HG03460 (cell line): ENCODE measurements around the gene CCDC34.
"Not testable (repeated sequence)": the region's sequence is repeated elsewhere in the genome, so short reads cannot be mapped to it uniquely, and the experiment has no call there.

ENCODE experiments used
- ATAC-seq: cut with Tn5 transposase; IDR thresholded peaks from one replicate; pipeline ENCODE4 v1.9.1; 2021; ENCODE audit not compliant: unreplicated experiment

Gene CCDC34

DNA sequence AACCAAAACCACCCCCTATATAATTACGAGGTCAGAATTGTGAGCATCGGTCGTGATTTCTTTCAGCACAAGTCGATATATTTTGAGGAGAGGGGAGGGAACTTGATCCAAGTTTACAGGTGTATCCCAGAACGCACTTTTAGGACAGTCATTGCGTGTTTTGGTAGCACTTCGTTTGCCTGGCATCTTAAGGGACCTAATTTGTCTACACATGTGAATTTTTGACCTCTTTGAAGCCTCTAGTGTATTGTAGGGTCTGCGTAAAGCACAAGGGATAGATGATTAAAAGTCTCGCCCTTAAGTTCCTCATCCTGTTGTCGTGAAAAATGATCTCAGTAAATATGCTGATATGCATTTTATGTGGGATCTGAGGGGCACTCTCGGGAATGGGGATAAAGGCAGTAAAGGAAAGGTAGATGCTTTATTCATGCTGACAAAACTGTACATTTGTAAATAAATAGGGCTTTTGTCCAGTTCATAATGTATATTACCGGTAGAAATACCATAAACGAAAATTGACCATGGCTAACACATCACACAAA lies 632 bp upstream of the CCDC34 start:
- no peak for ATAC-seq

DNA sequence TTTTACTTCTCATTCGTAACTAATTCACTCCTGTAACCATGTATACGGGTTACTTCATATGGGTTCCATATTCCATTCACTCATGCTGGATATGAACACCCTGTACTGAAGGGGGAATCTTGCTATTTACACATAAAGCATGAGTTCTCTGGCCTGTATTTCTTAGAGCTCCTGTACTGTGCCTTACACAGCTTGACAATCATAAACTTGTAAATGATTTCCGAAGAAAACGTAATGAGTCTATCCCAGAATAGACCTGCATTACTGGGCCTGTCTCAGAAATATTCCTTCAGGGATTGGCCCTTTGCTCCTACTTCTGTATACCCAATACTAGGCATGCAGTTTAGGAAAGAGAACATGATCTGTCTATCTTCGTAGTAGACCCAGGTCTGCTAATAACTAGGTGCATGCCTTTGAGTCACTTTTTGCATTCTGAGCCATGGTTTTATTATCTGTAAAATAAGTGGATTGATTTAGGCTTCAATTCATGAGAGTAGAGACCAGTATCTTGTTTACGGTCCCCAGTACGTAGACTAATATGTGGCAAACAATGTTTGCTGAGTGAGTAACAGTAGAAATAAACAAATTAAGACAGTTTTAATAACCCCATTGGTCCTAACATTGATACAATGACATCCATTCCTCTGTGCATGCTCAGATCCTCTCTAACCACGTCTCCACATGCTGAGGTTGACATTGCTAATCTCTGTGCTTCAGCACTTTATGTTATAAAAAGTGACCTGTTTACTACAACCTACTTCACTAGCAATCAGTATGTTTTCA lies 1.2 kb downstream of the CCDC34 start:
- no peak for ATAC-seq

DNA sequence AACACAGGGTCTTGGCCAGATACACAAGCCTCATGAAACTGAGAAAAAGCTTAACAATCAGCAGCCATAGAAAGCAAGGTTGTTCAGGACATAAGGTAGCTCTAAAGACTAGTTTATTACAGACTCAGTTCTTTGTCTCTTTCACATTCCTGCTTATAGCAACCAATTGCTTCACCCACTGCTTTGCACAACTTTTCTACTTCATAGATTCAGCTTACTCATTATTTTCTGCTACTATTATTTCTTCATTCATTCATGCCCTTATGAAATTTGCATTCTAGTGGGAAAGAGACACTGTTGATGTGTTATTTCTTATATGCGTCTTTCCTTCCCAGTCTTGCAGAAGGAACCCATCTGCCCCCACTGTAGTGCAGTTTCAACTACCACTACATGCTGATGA lies 4.7 kb downstream of the CCDC34 start:
- no peak for ATAC-seq

DNA sequence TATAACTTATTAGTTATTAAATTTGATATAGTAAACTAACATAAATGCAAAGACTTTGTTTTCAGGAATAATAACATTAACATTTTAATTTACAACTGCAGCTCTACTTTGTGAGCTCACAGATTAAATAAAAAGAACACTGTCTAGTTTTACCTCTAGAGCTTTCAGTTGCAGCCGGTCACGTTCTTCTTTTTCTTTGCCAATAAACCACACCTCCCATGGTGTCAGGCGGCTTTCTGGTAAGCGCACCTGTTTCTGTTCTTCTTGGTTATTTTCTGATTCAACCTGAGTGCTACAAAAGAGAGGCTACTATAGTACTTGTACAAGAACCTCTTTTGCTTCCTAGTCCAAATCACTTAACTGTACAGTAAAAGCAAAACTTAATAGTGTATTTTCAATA lies 5.8 kb downstream of the CCDC34 start:
- ATAC-seq, result no peak

DNA sequence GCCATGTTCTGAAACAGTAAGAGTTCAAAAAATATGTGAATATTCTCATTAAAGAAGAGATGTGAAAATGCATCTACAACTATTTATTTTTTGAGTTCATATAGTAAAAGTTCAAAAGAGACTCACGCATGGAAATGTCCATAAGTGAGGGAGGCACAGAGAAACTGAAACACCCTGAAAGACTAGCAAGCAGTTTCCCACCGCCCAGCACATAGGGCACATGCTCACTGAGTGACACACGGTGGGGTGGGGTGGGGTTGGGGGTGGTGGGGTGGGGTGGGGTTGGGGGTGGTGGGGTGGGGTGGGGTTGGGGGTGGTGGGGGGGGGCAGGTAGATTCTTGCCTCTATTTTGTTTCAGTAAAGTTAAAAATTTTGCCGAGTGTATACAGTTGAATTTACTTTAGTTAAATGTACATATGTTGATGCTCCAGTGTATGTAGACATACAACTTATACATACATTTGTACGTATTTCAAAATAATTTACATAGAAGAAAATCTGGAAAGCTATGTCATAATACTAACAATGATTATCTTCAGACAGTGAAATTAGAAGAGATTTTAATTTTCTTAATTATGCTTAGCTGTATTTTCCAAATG lies 6.3 kb downstream of the CCDC34 start:
- ATAC-seq, result no peak

DNA sequence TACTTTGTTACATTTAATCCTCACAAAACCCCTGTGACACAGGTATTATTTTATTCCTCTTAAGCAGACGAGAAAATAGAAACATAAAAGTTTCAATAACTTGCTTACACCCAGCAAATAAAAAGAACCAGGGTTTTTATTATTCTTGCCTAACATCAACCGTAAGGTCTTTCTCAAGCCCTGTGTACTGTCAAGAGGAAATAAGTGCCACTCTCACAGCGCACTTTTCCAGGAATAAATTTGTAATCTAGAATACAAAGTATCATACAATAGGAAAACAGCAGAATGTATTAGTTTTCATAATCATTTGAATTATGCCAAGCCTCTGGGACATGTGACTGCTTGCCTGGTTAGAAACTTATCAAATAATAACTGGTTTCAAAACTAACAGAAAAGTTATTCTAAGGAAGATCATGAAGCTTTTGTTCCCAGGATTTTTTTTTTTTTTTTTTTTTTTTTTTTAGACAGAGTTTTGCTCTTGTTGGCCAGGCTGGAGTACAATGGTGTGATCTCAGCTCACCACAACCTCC lies 7.4 kb downstream of the CCDC34 start:
- no peak for ATAC-seq

DNA sequence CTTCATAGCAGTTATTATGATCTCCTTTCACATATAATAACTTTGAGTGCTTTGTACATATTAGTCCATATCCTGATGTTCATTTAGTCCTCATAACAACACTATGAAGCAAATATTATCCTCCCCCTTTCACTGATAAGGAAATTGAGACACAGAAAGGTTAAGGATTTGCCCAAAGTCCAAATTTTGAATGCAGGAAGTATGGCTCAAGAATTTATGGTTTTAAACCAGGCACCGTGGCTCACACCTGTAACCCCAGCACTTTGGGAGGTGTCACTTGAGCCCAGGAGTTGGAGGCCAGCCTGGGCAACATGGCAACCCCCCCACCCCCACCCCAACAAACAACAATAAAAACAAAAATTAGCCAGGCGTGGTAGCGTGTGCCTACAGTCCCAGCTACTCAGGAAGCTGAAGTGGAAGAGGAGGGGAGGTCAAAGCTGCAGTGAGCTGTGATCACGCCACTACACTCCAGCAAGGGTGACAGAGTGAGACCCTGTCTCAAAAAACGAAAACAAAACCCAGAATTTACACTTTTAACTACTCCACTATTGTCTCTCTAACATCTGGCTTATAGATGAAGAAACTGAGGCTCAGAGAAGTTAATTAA lies 8.6 kb downstream of the CCDC34 start:
- ATAC-seq, result no peak

DNA sequence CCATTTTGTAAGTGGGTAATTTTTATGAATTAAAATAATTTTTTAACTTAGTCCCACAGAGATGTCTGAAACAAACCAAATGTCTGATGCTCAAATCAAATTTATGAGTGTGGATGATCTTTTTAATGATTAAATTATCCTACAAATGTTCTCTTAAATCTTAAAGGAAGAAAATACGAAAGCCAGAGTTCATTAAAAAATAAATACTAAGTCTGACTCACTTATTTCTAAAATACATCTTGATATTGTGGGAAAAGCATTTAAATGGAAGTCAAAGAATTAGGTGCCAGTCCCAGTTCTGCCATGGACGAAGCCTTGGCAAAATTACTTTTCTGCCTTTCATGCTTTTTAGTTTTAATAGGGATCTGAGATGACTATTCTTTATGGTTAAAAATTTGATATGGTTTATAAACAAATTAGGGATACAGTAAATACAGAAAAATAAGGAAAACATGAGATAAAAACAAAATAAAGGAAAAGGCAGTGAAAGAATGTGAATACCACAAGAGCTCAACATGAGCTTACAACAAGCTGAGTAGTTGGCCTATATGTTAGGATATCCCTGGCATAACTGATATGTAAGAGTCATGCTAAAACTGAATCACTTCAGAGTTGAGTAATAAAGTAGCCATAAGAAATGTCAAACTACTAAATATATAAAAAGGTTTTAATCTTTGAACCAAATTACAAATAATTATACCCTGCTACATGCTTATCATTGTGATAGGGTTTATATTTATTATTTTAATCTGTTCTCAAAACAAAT lies 9.2 kb downstream of the CCDC34 start:
- ATAC-seq, result no peak

DNA sequence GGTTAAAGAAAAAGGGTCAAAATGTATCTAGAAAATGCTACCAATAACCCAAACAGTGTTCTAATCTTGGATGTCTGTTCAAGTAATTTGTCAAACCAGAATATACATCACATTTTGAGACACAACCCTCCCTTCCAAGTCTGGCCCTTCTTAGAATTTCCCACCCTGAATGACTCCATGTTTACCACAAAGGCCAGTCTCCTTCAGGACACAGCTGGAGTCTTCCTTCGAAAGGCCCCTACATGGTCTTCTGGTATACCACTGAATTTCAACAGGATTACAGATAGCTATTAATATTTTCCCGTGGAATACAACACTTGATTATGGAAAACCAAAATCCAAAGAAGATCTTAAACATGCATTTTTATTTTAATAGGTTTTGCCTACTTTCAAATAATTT lies 10.2 kb downstream of the CCDC34 start:
- no peak for ATAC-seq

DNA sequence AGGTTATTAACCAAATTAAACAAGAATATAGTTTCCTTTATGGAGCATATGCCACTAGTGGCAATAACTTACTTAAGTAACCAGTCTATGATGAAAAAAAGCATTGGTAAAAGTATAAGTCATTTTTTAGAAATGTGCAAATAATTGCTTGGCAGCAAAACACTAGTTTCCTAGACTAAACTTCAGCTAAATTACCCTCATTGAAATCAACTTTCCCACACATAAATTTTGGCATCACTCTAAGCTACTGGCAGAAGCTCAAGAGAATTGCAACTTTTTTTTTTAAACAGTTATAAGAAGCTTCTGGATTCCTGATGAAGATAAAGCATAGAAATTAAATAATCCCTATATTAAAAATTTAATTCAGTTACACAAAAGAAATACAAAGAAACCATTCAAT lies 12.5 kb downstream of the CCDC34 start:
- no peak for ATAC-seq

DNA sequence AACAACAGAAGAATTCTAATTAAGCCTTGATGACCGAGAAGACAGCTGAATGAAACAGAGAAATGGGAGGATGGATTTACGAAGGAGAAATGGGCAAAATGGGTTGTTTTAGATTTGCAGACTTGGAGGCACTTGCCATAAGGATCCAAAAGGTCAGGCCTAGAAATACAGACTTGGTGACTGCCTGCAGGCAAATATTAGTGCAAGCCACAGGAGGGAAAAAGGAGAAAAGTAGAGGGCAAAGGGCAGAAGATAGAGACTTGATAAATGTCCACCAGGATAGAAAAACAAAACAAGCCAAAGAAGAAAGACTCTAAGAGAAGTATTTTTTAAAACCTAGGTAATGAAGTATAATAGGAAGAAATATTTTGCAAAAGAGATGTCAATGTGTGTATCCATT lies 13.1 kb downstream of the CCDC34 start:
- ATAC-seq, result no peak

DNA sequence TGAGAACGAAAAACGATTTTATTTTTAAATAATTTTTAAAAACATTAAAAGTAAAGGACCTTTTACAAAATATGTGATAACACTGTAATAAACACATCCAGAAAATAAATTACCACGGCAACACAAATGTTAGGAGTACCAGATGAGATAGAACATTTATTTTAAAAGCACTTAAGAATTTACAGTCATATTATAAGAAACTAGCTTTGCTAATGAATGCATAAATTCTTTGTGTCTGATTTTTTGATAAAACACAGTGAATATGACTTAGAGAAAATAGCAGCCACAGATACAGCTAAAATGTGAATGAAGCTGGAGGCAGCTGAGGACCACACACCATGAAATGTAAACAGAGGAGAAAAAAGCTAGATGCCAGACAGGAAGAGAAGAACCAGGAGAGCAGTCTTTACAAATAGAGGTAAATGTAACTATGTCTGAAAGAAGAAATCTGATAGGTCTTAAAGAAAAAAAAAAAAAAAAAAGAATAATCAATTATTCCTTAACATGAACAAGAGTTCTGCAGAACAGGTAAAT lies 14.6 kb downstream of the CCDC34 start:
- no peak for ATAC-seq

DNA sequence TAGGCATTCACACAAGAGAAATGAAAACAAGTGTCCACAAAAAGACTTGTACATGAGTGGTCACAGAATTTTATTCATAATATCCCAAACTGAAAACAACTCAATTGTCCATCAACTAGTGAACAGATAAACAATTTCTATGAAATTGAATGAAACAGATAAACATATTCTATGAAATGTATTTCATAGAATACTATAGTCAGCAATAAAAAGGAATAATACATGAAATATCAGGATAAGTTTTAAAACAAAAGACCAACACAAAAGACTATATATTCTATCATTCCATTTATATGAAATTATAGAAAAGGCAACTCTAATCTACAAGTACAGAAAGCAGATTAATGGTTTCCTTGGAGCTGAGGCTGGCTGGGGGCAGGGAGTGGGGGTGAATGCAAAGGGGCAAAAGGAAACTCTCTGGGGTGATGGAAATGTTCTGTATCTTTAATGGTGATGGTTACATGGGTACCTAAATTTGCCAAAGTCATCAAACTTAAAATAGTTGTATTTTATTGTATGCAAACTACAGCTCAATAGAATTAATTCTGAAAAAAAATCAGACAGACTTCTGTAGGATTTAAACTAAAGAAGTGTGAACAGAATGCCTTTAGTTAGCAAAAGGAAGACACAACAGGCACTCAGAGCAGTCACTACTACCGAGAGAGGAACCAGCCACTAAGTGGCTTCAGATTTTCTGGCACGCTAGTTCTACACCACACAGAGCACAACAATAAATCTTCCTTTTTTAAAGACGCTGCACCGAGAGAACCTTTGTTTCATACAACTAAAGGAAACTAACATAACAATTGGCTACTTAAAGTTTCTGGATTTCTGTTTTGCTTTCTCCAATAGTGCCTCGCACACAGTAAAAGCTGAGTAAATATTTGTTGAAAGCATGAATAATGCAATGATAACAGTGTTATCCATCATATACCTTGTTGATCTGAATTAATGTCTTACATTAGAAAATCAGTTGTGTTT lies 15.4 kb downstream of the CCDC34 start:
- no peak for ATAC-seq

DNA sequence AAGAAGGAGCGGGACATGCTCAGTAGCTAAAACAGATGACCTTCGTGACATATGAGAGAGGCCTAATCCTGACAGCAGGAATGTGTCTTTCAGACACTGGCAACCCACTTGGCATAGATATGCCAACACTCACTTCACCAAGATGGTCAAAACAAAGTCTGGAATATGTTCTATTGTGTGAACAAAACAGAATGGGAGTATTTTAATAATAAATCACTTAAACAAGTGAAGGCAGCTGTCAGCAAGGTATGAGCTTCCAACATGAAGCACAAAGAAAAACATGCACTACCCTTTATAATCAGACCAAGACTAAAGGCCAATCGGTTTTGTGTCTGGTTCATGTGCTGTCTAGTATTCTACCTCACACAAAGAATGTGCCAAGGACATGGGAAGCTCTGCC lies 23.1 kb downstream of the CCDC34 start:
- ATAC-seq, result no peak

DNA sequence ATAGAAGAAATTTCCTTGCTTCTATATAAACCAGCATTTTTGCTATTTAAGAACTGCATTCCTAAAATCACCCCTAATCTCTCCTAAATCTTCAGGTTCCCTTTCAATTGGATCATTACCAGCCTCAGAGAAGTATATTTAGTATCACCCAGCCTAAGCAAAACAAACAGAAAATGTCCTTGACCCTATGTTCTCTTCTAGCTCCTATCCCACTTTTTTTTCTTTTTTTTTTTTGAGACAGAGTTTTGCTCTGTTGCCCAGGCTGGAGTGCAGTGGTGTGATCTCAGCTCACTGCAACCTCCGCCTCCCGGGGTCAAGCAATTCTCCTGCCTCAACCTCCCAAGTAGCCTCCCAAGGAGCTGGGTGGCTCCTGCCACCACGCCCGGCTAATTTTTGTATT lies 28.3 kb downstream of the CCDC34 start:
- not testable (repeated sequence) for ATAC-seq

DNA sequence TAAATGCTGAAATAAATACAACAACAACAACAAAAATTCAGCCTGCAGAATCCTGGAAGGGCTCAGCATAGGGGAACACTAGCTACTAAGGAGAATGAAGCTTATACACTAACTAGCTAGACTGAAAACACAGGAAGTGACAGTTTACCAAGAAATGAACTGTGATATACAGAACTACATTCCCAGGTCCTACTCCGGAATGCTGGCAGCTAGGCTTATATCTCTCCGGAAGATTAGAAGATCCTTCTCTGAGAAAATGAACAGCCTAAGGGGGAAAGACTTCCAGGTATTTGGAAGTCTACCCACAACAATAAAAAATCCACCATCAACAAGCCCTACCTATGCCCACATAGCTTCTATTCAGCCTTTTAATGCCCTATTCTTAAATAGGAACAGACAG lies 31.0 kb downstream of the CCDC34 start:
- ATAC-seq, result no peak

DNA sequence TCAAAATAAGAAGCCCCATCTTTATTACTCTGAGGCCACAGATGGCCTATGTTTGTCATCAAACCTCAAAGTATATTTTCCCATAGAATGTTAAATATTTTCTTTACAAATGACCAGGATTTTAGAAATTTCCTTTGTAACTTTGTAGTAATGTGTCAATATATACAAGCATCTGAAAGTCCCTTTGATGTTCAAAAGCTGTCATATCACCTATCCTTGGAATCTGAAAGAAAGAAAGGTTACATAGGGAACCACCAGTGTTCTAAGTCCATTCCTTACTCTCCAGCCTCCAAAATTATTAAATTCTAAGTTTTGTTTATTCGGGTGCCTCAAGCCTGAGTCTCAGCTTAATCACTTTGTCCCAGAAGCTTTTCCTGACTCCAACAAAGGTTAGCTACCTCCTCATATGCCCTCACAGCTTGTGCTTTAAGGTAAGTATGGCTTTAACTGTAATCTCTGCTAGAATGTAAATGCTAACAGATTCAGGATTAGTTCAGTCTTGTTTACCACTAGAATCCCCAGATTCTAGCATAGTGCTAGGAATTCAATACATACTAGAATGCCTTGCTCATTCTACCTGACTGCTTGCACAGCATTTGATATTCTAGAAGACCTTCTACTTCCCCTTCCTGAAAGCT lies 32.3 kb downstream of the CCDC34 start:
- ATAC-seq, result no peak

DNA sequence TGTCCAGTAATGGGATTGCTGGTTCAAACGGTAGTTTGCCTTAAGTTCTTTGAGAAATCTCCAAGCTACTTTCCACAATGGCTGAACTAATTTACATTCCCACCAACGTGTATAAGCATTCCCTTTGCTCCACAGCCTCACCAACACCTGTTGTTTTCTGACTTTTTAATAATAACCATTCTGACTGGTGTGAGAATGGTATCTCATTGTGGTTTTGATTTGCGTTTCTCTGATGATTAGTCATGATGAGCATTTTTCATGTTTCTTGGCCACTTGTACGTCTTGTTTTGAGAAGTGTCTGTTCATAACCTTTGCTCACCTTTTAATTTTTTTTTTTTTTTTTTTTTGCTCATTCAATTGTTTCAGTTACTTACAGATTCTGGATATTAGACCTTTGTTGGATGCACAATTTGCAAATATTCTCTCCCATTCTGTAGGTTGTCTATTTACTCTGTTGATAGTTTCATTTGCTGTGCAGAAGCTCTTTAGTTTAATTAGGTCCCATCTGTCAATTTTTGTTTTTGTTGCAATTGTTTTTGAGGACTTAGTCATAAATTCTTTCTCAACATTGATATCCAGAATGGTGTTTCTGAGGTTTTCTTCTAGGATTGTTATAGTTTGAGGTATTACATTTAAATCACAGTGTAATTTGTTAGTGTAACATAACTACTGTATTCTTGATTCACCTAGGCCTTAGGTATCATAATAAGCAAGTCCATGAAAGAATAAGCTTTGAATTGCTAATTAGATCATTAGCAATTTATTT lies 33.0 kb downstream of the CCDC34 start:
- no peak for ATAC-seq

DNA sequence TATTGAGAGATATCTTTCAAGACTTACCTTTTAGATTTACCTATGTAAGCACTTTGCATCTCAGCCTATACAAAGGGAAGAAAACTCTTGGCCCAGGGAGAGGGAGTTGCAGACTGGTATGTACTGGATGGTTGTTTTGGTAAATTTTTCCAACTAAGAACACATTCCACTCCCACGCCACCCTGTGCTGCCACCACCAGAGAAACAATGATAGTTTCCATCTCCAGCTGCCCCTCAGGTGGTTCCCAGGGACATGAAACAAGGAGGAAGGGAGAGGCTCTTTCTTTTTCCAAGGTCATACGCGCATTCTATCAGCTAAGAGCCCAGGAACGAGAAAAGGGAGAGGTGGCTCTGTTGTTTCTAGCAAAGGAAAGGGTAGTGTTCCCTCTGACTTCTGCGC lies 34.4 kb downstream of the CCDC34 start:
- no peak for ATAC-seq
